ENCODE measurements around the gene TMEM107.

DNA sequence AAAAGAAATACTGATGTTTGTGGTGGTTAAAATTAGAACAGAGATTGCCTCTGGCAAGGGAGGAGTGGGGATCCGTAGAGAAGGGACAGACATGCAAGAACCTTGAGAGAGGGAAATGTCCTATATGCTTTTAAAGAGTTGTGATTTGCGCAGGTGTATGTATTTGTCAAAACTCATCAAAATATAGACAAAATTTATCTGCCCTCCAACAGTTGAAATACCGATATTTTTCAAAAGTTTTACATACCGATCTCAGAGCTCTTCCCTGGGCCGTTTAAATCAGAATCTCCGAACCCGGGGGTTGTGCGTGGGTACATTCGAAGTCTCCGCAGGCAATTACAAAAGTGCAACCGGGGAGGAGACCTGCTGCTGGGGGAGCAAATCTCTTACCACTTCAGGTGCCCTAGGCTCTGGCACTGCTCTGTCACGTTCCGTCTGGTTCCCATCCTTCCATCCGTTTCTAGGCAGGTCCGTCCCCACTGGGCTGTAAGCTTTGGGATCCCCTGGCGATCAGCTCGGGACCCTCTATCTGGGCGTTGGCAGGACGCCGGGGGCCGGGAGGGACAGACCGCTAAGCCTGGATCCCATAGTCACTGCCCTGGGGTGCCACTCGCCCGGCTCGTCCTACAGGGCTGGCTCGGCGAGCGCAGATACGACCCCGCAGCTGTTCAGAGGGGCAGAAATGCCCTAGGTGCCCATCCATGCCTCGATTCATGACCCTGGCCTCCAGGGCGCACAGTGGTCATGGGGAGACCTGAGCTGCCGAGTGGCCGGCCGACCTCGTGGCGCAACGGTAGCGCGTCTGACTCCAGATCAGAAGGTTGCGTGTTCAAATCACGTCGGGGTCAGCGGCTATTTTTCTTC lies 9.6 kb upstream of the TMEM107 start:
- TF ChIP-seq, protein P1, sequence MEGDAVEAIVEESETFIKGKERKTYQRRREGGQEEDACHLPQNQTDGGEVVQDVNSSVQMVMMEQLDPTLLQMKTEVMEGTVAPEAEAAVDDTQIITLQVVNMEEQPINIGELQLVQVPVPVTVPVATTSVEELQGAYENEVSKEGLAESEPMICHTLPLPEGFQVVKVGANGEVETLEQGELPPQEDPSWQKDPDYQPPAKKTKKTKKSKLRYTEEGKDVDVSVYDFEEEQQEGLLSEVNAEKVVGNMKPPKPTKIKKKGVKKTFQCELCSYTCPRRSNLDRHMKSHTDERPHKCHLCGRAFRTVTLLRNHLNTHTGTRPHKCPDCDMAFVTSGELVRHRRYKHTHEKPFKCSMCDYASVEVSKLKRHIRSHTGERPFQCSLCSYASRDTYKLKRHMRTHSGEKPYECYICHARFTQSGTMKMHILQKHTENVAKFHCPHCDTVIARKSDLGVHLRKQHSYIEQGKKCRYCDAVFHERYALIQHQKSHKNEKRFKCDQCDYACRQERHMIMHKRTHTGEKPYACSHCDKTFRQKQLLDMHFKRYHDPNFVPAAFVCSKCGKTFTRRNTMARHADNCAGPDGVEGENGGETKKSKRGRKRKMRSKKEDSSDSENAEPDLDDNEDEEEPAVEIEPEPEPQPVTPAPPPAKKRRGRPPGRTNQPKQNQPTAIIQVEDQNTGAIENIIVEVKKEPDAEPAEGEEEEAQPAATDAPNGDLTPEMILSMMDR (IDR thresholded peaks at IDR 0.05): no peak
- TF ChIP-seq POLR2A (IDR thresholded peaks at IDR 0.05): peak in 1 of 2 donors; percentile 56
- no peak for TF ChIP-seq EP300 (IDR thresholded peaks at IDR 0.05)
